Keratinocyte (primary cell): ENCODE measurements around the gene PCBD2. TPM values are rescaled to one million over a fixed set of nuclear protein-coding genes. Genes with fewer than 3 reads are reported as not detected.

ENCODE experiments used
- DNase-seq: peaks from one replicate; pipeline ENCODE4 v3.0.0-alpha.2; 2011; ENCODE audit warnings: low read depth, missing footprints, low spot score
- FAIRE-seq: peaks from 2 replicates; lab custom pipeline; 2011; peaks lifted over from hg19 to GRCh38; lab: Jason Lieb, UNC
- H2AFZ ChIP-seq: 2 replicates; pipeline ENCODE4 v1.6.0; 2012; ENCODE audit warnings: low read length, control low read depth, inconsistent platforms; ENCODE audit not compliant: control insufficient read depth
- H3K27ac ChIP-seq: 2 replicates; pipeline ENCODE4 v1.5.1; 2011; ENCODE audit warnings: low read length; ENCODE audit not compliant: control insufficient read depth, insufficient read depth
- H3K27me3 ChIP-seq: 3 replicates; pipeline ENCODE4 v1.6.0; 2011; ENCODE audit warnings: low read length; ENCODE audit not compliant: control insufficient read depth, insufficient read depth; ENCODE audit errors: extremely low read depth
- H3K36me3 ChIP-seq, 2 experiments: 2 replicates in 1 of 2; 3 replicates in 1 of 2; pipeline ENCODE4 v1.5.1; 2011; ENCODE audit warnings: low read length in 2 of 2, mild to moderate bottlenecking in 1 of 2; ENCODE audit not compliant: control insufficient read depth in 2 of 2, insufficient read depth in 2 of 2; ENCODE audit errors: extremely low read depth in 1 of 2
- H3K4me1 ChIP-seq: 3 replicates; pipeline ENCODE4 v1.5.1; 2011; ENCODE audit warnings: low read length; ENCODE audit not compliant: control insufficient read depth, insufficient read depth; ENCODE audit errors: extremely low read depth
- H3K4me2 ChIP-seq: 3 replicates; pipeline ENCODE4 v1.6.0; 2011; ENCODE audit warnings: low read depth, low read length; ENCODE audit not compliant: control insufficient read depth, insufficient read depth; ENCODE audit errors: extremely low read depth
- H3K4me3 ChIP-seq, 3 experiments: fragments of 200-600 bp in 1 of 3; sonication (generic) in 1 of 3; 2 replicates in 2 of 3; 3 replicates in 1 of 3; pipeline ENCODE4 v1.5.1; 2011 to 2016; ENCODE audit warnings: low read length in 3 of 3, mild to moderate bottlenecking in 3 of 3, control low read depth in 2 of 3, inconsistent platforms in 1 of 3, low read depth in 1 of 3, mixed read lengths in 1 of 3, mixed run types in 1 of 3, moderate library complexity in 1 of 3; ENCODE audit not compliant: control insufficient read depth in 2 of 3, insufficient read depth in 2 of 3; ENCODE audit errors: extremely low read depth in 1 of 3
- H3K79me2 ChIP-seq: 2 replicates; pipeline ENCODE4 v1.6.0; 2012; ENCODE audit warnings: low read length; ENCODE audit not compliant: control insufficient read depth, insufficient read depth
- H3K9ac ChIP-seq: 3 replicates; pipeline ENCODE4 v1.6.0; 2011; ENCODE audit warnings: low read length; ENCODE audit not compliant: control insufficient read depth, insufficient read depth; ENCODE audit errors: extremely low read depth
- H3K9me1 ChIP-seq: 3 replicates; pipeline ENCODE4 v1.6.0; 2011; ENCODE audit warnings: low read length; ENCODE audit not compliant: control insufficient read depth, insufficient read depth; ENCODE audit errors: extremely low read depth
- H3K9me3 ChIP-seq: 2 replicates; pipeline ENCODE4 v1.5.1; 2012; ENCODE audit warnings: low read depth, low read length; ENCODE audit not compliant: control insufficient read depth
- H4K20me1 ChIP-seq: 3 replicates; pipeline ENCODE4 v1.6.0; 2011; ENCODE audit warnings: low read length; ENCODE audit not compliant: control insufficient read depth, insufficient read depth; ENCODE audit errors: extremely low read depth
- CTCF ChIP-seq, 3 experiments: IDR thresholded peaks in 1 of 3; conservative IDR thresholded peaks in 1 of 3; optimal IDR thresholded peaks in 1 of 3; 2 replicates in 2 of 3; 3 replicates in 1 of 3; pipeline versions ENCODE3 to v1.5.1; 2011; ENCODE audit warnings: low read length in 3 of 3, mild to moderate bottlenecking in 3 of 3, moderate library complexity in 2 of 3, control low read depth in 1 of 3, inconsistent platforms in 1 of 3; ENCODE audit not compliant: insufficient read depth in 2 of 3; ENCODE audit errors: extremely low read depth in 1 of 3
- EZH2 ChIP-seq: IDR thresholded peaks from one replicate; pipeline ENCODE4 v1.6.1; 2012; ENCODE audit warnings: inconsistent platforms, mild to moderate bottlenecking, low read length, moderate library complexity
- dilution Hi-C: fragments of 300-500 bp; cut with MboI; formaldehyde crosslinking; loops from one replicate; pipeline ENCODE4 v1.7.0; 2020; ENCODE audit warnings: low sequenced_read_pairs; ENCODE audit not compliant: extremely low pct_ligation_motif_present
- polyA plus RNA-seq, 5 experiments: library from polyadenylated mRNA; depleted of rRNA in 3 of 5; stranded (reverse) in 3 of 5; stranded (forward) in 1 of 5; unstranded in 1 of 5; fragments of >200 nt; gene quantifications; 1 replicate in 1 of 5; 2 replicates in 3 of 5; 3 replicates in 1 of 5; pipeline versions ENCODE4 v1.2.1 to v1.2.3, GENCODE V29; 2011 to 2012; ENCODE audit warnings: missing spikeins in 2 of 5, low read depth in 1 of 5, low replicate concordance in 1 of 5

The PCBD2 gene
- polyA plus RNA-seq, 1 donor (not counting 4 experiments of a cell fraction or from before 2014, with no cell fraction given): 6.2 TPM

- Histone ChIP-seq H3K4me1 (no peaks in the 10 kb centered on the region), H3K36me3 (peaks cover 5 to 15% of the 10 kb centered on the region in 2 experiments), H3K9me3 (no peaks in the 10 kb centered on the region), H3K27ac (no peak overlapping the region), H3K9me1 (no peaks in the 10 kb centered on the region), H3K4me3 (no peak overlapping the region), H3K79me2 (no peaks in the 10 kb centered on the region), H3K4me2 (no peak overlapping the region), H3K27me3 (no peaks in the 10 kb centered on the region), H3K9ac (no peak overlapping the region), H2AFZ (no peak overlapping the region), H4K20me1 (no peaks in the 10 kb centered on the region)
- dilution Hi-C loops: no loop called here
- FAIRE-seq: no peak
- DNase-seq: no peak
- TF ChIP-seq CTCF (optimal IDR thresholded peaks at IDR 0.05 in 1 of 3, IDR thresholded peaks at IDR 0.05 in 1 of 3, conservative IDR thresholded peaks at IDR 0.05 in 1 of 3; ENCODE audit: extremely low read depth in 1 of 3, insufficient read depth in 2 of 3, low read length in 3 of 3) (no peak), EZH2 (no peak)
Observed at GRCh38 chr5:134913795-134914194, 8.9 kb downstream of the PCBD2 start.

- no peaks in the 10 kb centered on the region for H3K9me3 ChIP-seq
- H3K4me1 ChIP-seq: no peaks in the 10 kb centered on the region
- H2AFZ ChIP-seq: no peak overlapping the region
- H3K4me3 ChIP-seq: no peak overlapping the region
- no peaks in the 10 kb centered on the region for H3K9me1 ChIP-seq
- H4K20me1 ChIP-seq: no peaks in the 10 kb centered on the region
- H3K4me2 ChIP-seq: no peak overlapping the region
- H3K9ac ChIP-seq: no peak overlapping the region
- DNase-seq (no peak), FAIRE-seq (no peak)
- dilution Hi-C loops: no loop called here
- TF ChIP-seq CTCF (optimal IDR thresholded peaks at IDR 0.05 in 1 of 3, IDR thresholded peaks at IDR 0.05 in 1 of 3, conservative IDR thresholded peaks at IDR 0.05 in 1 of 3; ENCODE audit: extremely low read depth in 1 of 3, insufficient read depth in 2 of 3, low read length in 3 of 3) (peak; percentile 27 to 62 (median 55)), EZH2 (no peak)
- H3K79me2 ChIP-seq: no peaks in the 10 kb centered on the region
- no peak overlapping the region for H3K27ac ChIP-seq
- no peaks in the 10 kb centered on the region for H3K27me3 ChIP-seq
- H3K36me3 ChIP-seq: peaks cover 7 to 17% of the 10 kb centered on the region in 2 experiments
Observed at GRCh38 chr5:134917070-134917815, 12.3 kb downstream of the PCBD2 start.
